BLaER1 treated with 17β-estradiol and CSF1 and Interleukin-3, amounts not matched to agents 10 nM and 100 nM (cell line): Measurements from ENCODE around the gene SMIM15.
"Not testable (repeated sequence)": the region's sequence is repeated elsewhere in the genome, so short reads cannot be mapped to it uniquely, and the experiment has no call there.

Source experiments
- H3K27ac ChIP-seq, 11 experiments: shearing (Covaris generic); formaldehyde crosslinking; 2 replicates each; pipeline ENCODE4 v1.8.1; 2022
- H3K27me3 ChIP-seq, 11 experiments: shearing (Covaris generic); formaldehyde crosslinking; 2 replicates each; pipeline ENCODE4 v1.8.1; 2022
- H3K36me3 ChIP-seq, 11 experiments: shearing (Covaris generic); formaldehyde crosslinking; 2 replicates each; pipeline ENCODE4 v1.8.1; 2022
- H3K4me1 ChIP-seq, 10 experiments: shearing (Covaris generic); formaldehyde crosslinking; 2 replicates each; pipeline ENCODE4 v1.8.1; 2022
- H3K4me2 ChIP-seq, 11 experiments: shearing (Covaris generic); formaldehyde crosslinking; 2 replicates each; pipeline ENCODE4 v1.8.1; 2022
- H3K4me3 ChIP-seq, 10 experiments: shearing (Covaris generic); formaldehyde crosslinking; 2 replicates each; pipeline ENCODE4 v1.8.1; 2022
- H3K9ac ChIP-seq, 11 experiments: shearing (Covaris generic); formaldehyde crosslinking; 2 replicates each; pipeline ENCODE4 v1.8.1; 2022
- H3K9me3 ChIP-seq, 11 experiments: shearing (Covaris generic); formaldehyde crosslinking; replicated peaks in 1 of 11; 2 replicates each; pipeline ENCODE4 v1.8.1; 2022
- H4K20me1 ChIP-seq, 11 experiments: shearing (Covaris generic); formaldehyde crosslinking; 2 replicates each; pipeline ENCODE4 v1.8.1; 2022
- Cebpa-rat ChIP-seq, 11 experiments: shearing (Covaris generic); IDR thresholded peaks; 2 replicates each; pipeline ENCODE4 v1.8.1; 2022

The SMIM15 gene

GRCh38 chr5:61162010-61162831, at the start of gene SMIM15:
SMIM15 (minus strand) TSS chr5:61162468; CDS start chr5:61160171, 2,297 bp downstream.
- TF ChIP-seq Cebpa-rat (IDR thresholded peaks at IDR 0.05): no peak
- Histone ChIP-seq H3K9me3 (peaks cover 0 to 23% (median 8%) of the 10 kb centered on the region in 11 experiments; a peak in 14 of 22 replicates), H4K20me1 (no peaks in the 10 kb centered on the region), H3K27ac (peak within 1 kb of the TSS; percentile 86 to 97 (median 92)), H3K4me3 (peak within 1 kb of the TSS; percentile 59 to 86 (median 76)), H3K9ac (peak within 1 kb of the TSS; percentile 76 to 92 (median 88)), H3K36me3 (peaks cover 31 to 38% (median 36%) of the 10 kb centered on the region in 11 experiments; a peak in 21 of 22 replicates), H3K27me3 (no peaks in the 10 kb centered on the region), H3K4me1 (peaks cover 11 to 34% (median 21%) of the 10 kb centered on the region in 10 experiments), H3K4me2 (peak within 1 kb of the TSS; percentile 59 to 97 (median 82))

GRCh38 chr5:61207884-61208283, 45.6 kb upstream of the SMIM15 start:
- Histone ChIP-seq H3K36me3 (no peaks in the 10 kb centered on the region), H3K4me2 (no peak overlapping the region), H3K4me3 (no peak overlapping the region), H3K27ac (no peak overlapping the region), H3K27me3 (no peaks in the 10 kb centered on the region), H3K9me3 (peaks cover 37 to 65% (median 55%) of the 10 kb centered on the region in 11 experiments), H3K4me1 (peaks cover 7 to 12% (median 8%) of the 10 kb centered on the region in 10 experiments), H3K9ac (no peak overlapping the region), H4K20me1 (no peaks in the 10 kb centered on the region)
- TF ChIP-seq Cebpa-rat (IDR thresholded peaks at IDR 0.05): no peak

GRCh38 chr5:61205013-61205412, 42.7 kb upstream of the SMIM15 start:
- Histone ChIP-seq H3K4me3 (no peak overlapping the region), H3K4me2 (no peak overlapping the region), H3K9ac (no peak overlapping the region), H3K27ac (no peak overlapping the region), H3K27me3 (no peaks in the 10 kb centered on the region), H3K4me1 (peaks cover 10 to 16% (median 12%) of the 10 kb centered on the region in 10 experiments), H3K36me3 (no peaks in the 10 kb centered on the region), H4K20me1 (peaks cover 0 to 4% (median 0%) of the 10 kb centered on the region in 11 experiments; a peak in 1 of 22 replicates), H3K9me3 (peaks cover 37 to 58% (median 48%) of the 10 kb centered on the region in 11 experiments)
- no peak for TF ChIP-seq Cebpa-rat (IDR thresholded peaks at IDR 0.05)

GRCh38 chr5:61202213-61202612, 39.9 kb upstream of the SMIM15 start:
- no peak overlapping the region for H3K4me3 ChIP-seq
- no peak for TF ChIP-seq Cebpa-rat (IDR thresholded peaks at IDR 0.05)

GRCh38 chr5:61200582-61201155, 38.4 kb upstream of the SMIM15 start:
- Histone ChIP-seq H3K4me2 (peak overlapping the region; percentile 72 to 93 (median 86)), H4K20me1 (peaks cover 0 to 4% (median 0%) of the 10 kb centered on the region in 11 experiments; a peak in 1 of 22 replicates), H3K9me3 (peaks cover 27 to 36% (median 30%) of the 10 kb centered on the region in 11 experiments), H3K4me1 (peaks cover 12 to 22% (median 18%) of the 10 kb centered on the region in 10 experiments), H3K36me3 (no peaks in the 10 kb centered on the region), H3K27me3 (no peaks in the 10 kb centered on the region), H3K27ac (peak overlapping the region in 9 of 11 experiments; percentile 4 to 73 (median 55); a peak in 18 of 22 replicates), H3K9ac (peak overlapping the region in 7 of 11 experiments; percentile 31 to 67 (median 48); a peak in 12 of 22 replicates), H3K4me3 (peak overlapping the region in 5 of 10 experiments; percentile 1 to 41 (median 26); a peak in 5 of 20 replicates)
- TF ChIP-seq Cebpa-rat (IDR thresholded peaks at IDR 0.05): peak in 1 of 11 experiments; percentile 35; a peak in 1 of 22 replicates

More at GRCh38 chr5:61202213-61202612, 39.9 kb upstream of the SMIM15 start:
- Histone ChIP-seq H3K9ac (no peak overlapping the region), H3K27me3 (no peaks in the 10 kb centered on the region), H3K36me3 (no peaks in the 10 kb centered on the region), H4K20me1 (peaks cover 0 to 4% (median 0%) of the 10 kb centered on the region in 11 experiments; a peak in 1 of 22 replicates), H3K4me1 (peaks cover 12 to 22% (median 18%) of the 10 kb centered on the region in 10 experiments), H3K9me3 (peaks cover 37 to 52% (median 43%) of the 10 kb centered on the region in 11 experiments), H3K27ac (no peak overlapping the region), H3K4me2 (no peak overlapping the region)

- Histone ChIP-seq H3K4me2 (no peak overlapping the region), H3K9me3 (peaks cover 16 to 30% (median 24%) of the 10 kb centered on the region in 11 experiments), H3K27ac (no peak overlapping the region)
Measured at GRCh38 chr5:61198606-61199005, 36.3 kb upstream of the SMIM15 start.

GRCh38 chr5:61187826-61188225, 25.6 kb upstream of the SMIM15 start:
- peak overlapping the region in 2 of 11 experiments; percentile 19 to 30; a peak in 4 of 22 replicates for H3K4me2 ChIP-seq
- not testable (repeated sequence) for H3K27me3 ChIP-seq, H3K27ac ChIP-seq, H3K4me3 ChIP-seq, H3K36me3 ChIP-seq, H3K9ac ChIP-seq, H4K20me1 ChIP-seq
- peaks cover 9 to 40% (median 25%) of the 10 kb centered on the region in 11 experiments; a peak in 21 of 22 replicates for H3K9me3 ChIP-seq
- H3K4me1 ChIP-seq: peaks cover 7 to 16% (median 10%) of the 10 kb centered on the region in 10 experiments; a peak in 18 of 20 replicates

More at GRCh38 chr5:61198606-61199005, 36.3 kb upstream of the SMIM15 start:
- no peak overlapping the region for H3K4me3 ChIP-seq
- peaks cover 0 to 4% (median 0%) of the 10 kb centered on the region in 11 experiments; a peak in 1 of 22 replicates for H4K20me1 ChIP-seq
- H3K36me3 ChIP-seq: no peaks in the 10 kb centered on the region
- peaks cover 12 to 22% (median 18%) of the 10 kb centered on the region in 10 experiments for H3K4me1 ChIP-seq
- H3K9ac ChIP-seq: no peak overlapping the region
- TF ChIP-seq Cebpa-rat (IDR thresholded peaks at IDR 0.05): no peak
- no peaks in the 10 kb centered on the region for H3K27me3 ChIP-seq

- not testable (repeated sequence) for H3K4me3 ChIP-seq, H4K20me1 ChIP-seq, H3K9ac ChIP-seq, H3K27me3 ChIP-seq, H3K36me3 ChIP-seq, H3K27ac ChIP-seq
- Histone ChIP-seq H3K9me3 (peaks cover 9 to 35% (median 24%) of the 10 kb centered on the region in 11 experiments; a peak in 21 of 22 replicates), H3K4me1 (peaks cover 7 to 20% (median 12%) of the 10 kb centered on the region in 10 experiments; a peak in 19 of 20 replicates), H3K4me2 (peak overlapping the region in 7 of 11 experiments; percentile 19 to 54 (median 35); a peak in 10 of 22 replicates)
Measured at GRCh38 chr5:61187352-61187751, 25.1 kb upstream of the SMIM15 start.
